ENCODE results near the gene EEFSEC. TPM values are rescaled to one million over a fixed set of nuclear protein-coding genes. Genes with fewer than 3 reads are reported as not detected.

EEFSEC gene, protein sequence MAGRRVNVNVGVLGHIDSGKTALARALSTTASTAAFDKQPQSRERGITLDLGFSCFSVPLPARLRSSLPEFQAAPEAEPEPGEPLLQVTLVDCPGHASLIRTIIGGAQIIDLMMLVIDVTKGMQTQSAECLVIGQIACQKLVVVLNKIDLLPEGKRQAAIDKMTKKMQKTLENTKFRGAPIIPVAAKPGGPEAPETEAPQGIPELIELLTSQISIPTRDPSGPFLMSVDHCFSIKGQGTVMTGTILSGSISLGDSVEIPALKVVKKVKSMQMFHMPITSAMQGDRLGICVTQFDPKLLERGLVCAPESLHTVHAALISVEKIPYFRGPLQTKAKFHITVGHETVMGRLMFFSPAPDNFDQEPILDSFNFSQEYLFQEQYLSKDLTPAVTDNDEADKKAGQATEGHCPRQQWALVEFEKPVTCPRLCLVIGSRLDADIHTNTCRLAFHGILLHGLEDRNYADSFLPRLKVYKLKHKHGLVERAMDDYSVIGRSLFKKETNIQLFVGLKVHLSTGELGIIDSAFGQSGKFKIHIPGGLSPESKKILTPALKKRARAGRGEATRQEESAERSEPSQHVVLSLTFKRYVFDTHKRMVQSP
- 12.6 and 14.7 TPM in 2 replicates for total RNA-seq

GRCh38 chr3:128153156-128154041, at the start of gene EEFSEC:
Gene EEFSEC, plus strand, starts transcription at chr3:128153481. Its CDS starts 27 bp downstream, at chr3:128153508.
- Histone ChIP-seq H3K36me3 (ENCODE audit: control insufficient read depth, insufficient read depth, low read length) (no peaks in the 10 kb centered on the region), H3K27me3 (ENCODE audit: control insufficient read depth, insufficient read depth, low read length) (no peaks in the 10 kb centered on the region), H3K4me3 (ENCODE audit: low read depth, low read length) (peak within 1 kb of the TSS; percentile 90)
- DNase-seq (ENCODE audit: low read depth), result peak; percentile 32
- TF ChIP-seq, protein P1, sequence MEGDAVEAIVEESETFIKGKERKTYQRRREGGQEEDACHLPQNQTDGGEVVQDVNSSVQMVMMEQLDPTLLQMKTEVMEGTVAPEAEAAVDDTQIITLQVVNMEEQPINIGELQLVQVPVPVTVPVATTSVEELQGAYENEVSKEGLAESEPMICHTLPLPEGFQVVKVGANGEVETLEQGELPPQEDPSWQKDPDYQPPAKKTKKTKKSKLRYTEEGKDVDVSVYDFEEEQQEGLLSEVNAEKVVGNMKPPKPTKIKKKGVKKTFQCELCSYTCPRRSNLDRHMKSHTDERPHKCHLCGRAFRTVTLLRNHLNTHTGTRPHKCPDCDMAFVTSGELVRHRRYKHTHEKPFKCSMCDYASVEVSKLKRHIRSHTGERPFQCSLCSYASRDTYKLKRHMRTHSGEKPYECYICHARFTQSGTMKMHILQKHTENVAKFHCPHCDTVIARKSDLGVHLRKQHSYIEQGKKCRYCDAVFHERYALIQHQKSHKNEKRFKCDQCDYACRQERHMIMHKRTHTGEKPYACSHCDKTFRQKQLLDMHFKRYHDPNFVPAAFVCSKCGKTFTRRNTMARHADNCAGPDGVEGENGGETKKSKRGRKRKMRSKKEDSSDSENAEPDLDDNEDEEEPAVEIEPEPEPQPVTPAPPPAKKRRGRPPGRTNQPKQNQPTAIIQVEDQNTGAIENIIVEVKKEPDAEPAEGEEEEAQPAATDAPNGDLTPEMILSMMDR (IDR thresholded peaks at IDR 0.05; ENCODE audit: insufficient read depth, low read length, poor library complexity, severe bottlenecking), result no peak

DNA sequence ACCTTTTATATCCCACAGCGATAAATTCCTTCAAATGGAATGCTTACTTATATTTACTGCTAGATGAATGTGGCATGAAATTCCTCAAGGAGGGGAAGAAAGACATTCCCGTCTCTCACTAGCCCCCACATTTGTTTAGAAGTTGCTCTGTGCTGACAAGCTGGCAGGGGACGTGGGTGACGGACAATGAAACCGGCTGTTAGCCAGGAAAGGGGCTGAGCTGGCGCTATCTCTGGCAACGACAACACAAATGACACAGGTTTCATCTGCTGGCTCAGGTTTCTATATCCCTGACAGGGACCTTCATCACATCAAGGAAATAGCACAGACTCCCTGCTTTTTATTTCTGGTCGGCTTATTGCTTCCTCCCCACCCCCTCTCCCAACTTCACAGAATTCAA, 45.4 kb upstream of the EEFSEC start:
- DNase-seq (ENCODE audit: low read depth), result no peak
- no peak overlapping the region for H3K4me3 ChIP-seq (ENCODE audit: low read depth, low read length)
- TF ChIP-seq, protein P1 (IDR thresholded peaks at IDR 0.05; ENCODE audit: insufficient read depth, low read length, poor library complexity, severe bottlenecking), result no peak
- no peaks in the 10 kb centered on the region for H3K27me3 ChIP-seq (ENCODE audit: control insufficient read depth, insufficient read depth, low read length)
- H3K36me3 ChIP-seq (ENCODE audit: control insufficient read depth, insufficient read depth, low read length), result peaks cover 1% of the 10 kb centered on the region

GRCh38 chr3:128111147-128111546, 42.1 kb upstream of the EEFSEC start:
- Histone ChIP-seq H3K4me3 (ENCODE audit: low read depth, low read length) (no peak overlapping the region), H3K27me3 (ENCODE audit: control insufficient read depth, insufficient read depth, low read length) (no peaks in the 10 kb centered on the region), H3K36me3 (ENCODE audit: control insufficient read depth, insufficient read depth, low read length) (peaks cover 1% of the 10 kb centered on the region)
- DNase-seq (ENCODE audit: low read depth), result no peak
- TF ChIP-seq, protein P1 (IDR thresholded peaks at IDR 0.05; ENCODE audit: insufficient read depth, low read length, poor library complexity, severe bottlenecking), result no peak

DNA sequence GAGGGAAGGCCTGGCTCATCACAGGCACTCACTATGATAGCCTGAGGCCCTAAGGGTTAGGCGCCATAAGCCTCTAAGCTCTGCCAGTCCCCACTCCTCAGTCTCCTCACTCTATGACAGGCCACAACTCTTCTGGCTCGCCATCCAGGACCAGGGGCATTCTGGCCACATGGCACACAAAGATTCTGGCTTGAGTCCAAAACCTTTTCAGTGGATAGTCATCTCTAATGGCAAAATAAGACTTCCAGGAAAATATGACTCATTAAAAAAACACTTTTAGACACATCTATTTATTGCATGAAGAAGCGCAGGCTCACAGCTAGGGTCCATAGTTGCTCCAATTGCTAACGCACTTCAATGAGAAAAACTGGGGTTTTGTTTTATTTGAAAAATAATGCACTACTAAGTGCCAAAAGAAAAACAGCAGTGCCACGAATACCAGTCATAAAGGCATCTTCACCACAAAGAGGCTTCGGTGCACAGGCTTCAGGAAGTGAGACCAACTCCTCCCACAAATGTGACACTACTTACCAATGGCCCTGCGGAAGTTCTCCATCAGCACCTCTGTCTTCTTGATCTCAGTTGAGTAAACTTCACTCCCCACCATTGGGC, 40.8 kb upstream of the EEFSEC start:
- DNase-seq (ENCODE audit: low read depth), result peak; percentile 76
- TF ChIP-seq, protein P1 (IDR thresholded peaks at IDR 0.05; ENCODE audit: insufficient read depth, low read length, poor library complexity, severe bottlenecking), result no peak
- peaks cover 1% of the 10 kb centered on the region for H3K36me3 ChIP-seq (ENCODE audit: control insufficient read depth, insufficient read depth, low read length)
- no peaks in the 10 kb centered on the region for H3K27me3 ChIP-seq (ENCODE audit: control insufficient read depth, insufficient read depth, low read length)
- H3K4me3 ChIP-seq (ENCODE audit: low read depth, low read length), result no peak overlapping the region

GRCh38 chr3:128113817-128114794, 39.2 kb upstream of the EEFSEC start:
- no peak for DNase-seq (ENCODE audit: low read depth)
- no peaks in the 10 kb centered on the region for H3K27me3 ChIP-seq (ENCODE audit: control insufficient read depth, insufficient read depth, low read length)
- TF ChIP-seq, protein P1 (IDR thresholded peaks at IDR 0.05; ENCODE audit: insufficient read depth, low read length, poor library complexity, severe bottlenecking), result no peak
- H3K4me3 ChIP-seq (ENCODE audit: low read depth, low read length), result no peak overlapping the region
- H3K36me3 ChIP-seq (ENCODE audit: control insufficient read depth, insufficient read depth, low read length), result peaks cover 1% of the 10 kb centered on the region
